GM23248 (cell line): ENCODE measurements around the gene THOC5. TPM values are rescaled to one million over a fixed set of nuclear protein-coding genes. Genes with fewer than 3 reads are reported as not detected.

ENCODE experiments used
- DNase-seq: peaks from one replicate; pipeline ENCODE4 v3.0.0-alpha.2; 2015
- H2AFZ ChIP-seq: fragments of 200-600 bp; sonication (generic); 2 replicates; pipeline ENCODE4 v1.6.1; 2016; ENCODE audit warnings: antibody characterized with exemption
- H3F3A ChIP-seq: fragments of 200-600 bp; sonication (generic); 2 replicates; pipeline ENCODE4 v1.6.1; 2016; ENCODE audit warnings: mild to moderate bottlenecking, antibody characterized with exemption, mixed run types; ENCODE audit not compliant: insufficient read depth
- H3K27ac ChIP-seq: fragments of 200-600 bp; sonication (generic); 2 replicates; pipeline ENCODE4 v1.5.1; 2016; ENCODE audit warnings: mild to moderate bottlenecking
- H3K27me3 ChIP-seq: fragments of 200-600 bp; sonication (generic); replicated peaks from 2 replicates; pipeline ENCODE4 v1.6.1; 2016; ENCODE audit warnings: mild to moderate bottlenecking; ENCODE audit not compliant: insufficient read depth
- H3K36me3 ChIP-seq: fragments of 200-600 bp; sonication (generic); 2 replicates; pipeline ENCODE4 v1.6.1; 2016; ENCODE audit warnings: low read depth, mild to moderate bottlenecking
- H3K4me1 ChIP-seq: fragments of 200-600 bp; sonication (generic); 2 replicates; pipeline ENCODE4 v1.6.1; 2016; ENCODE audit warnings: mild to moderate bottlenecking; ENCODE audit not compliant: insufficient read depth
- H3K4me2 ChIP-seq: fragments of 200-600 bp; sonication (generic); one replicate; pipeline ENCODE4 v1.6.1; 2016; ENCODE audit warnings: mild to moderate bottlenecking; ENCODE audit not compliant: unreplicated experiment
- H3K4me3 ChIP-seq: fragments of 200-600 bp; sonication (generic); 2 replicates; pipeline ENCODE4 v1.5.1; 2016; ENCODE audit warnings: mild to moderate bottlenecking
- H3K79me2 ChIP-seq: fragments of 200-600 bp; sonication (generic); 2 replicates; pipeline ENCODE4 v1.6.1; 2016; ENCODE audit warnings: mild to moderate bottlenecking; ENCODE audit not compliant: insufficient read depth
- H3K9ac ChIP-seq: fragments of 200-600 bp; sonication (generic); 2 replicates; pipeline ENCODE4 v1.6.1; 2016; ENCODE audit warnings: mild to moderate bottlenecking
- H3K9me2 ChIP-seq: fragments of 200-600 bp; sonication (generic); 2 replicates; pipeline ENCODE4 v1.6.1; 2016; ENCODE audit warnings: mixed run types, mild to moderate bottlenecking, moderate library complexity; ENCODE audit not compliant: insufficient read depth
- H3K9me3 ChIP-seq: fragments of 200-600 bp; sonication (generic); one replicate; pipeline ENCODE4 v1.6.1; 2017; ENCODE audit warnings: low read depth
- H4K20me1 ChIP-seq: fragments of 200-600 bp; sonication (generic); 2 replicates; pipeline ENCODE4 v1.6.0; 2016; ENCODE audit not compliant: insufficient read depth
- EZH2 ChIP-seq: fragments of 200-600 bp; sonication (generic); IDR thresholded peaks from 2 replicates; pipeline ENCODE4 v1.6.1; 2018; ENCODE audit warnings: antibody characterized with exemption, mild to moderate bottlenecking; ENCODE audit not compliant: insufficient read depth, poor library complexity, severe bottlenecking
- EZH2phosphoT487 ChIP-seq: fragments of 200-600 bp; sonication (generic); IDR thresholded peaks from 2 replicates; pipeline ENCODE4 v1.6.1; 2018; ENCODE audit warnings: antibody characterized with exemption, moderate library complexity, mild to moderate bottlenecking, low read depth; ENCODE audit not compliant: insufficient read depth
- WGBS, 2 experiments: methylation state at CpG; one replicate each; pipeline ENCODE4 v1.1.6; 2015 to 2017; ENCODE audit warnings: low lambda C conversion rate in 2 of 2, low coverage in 1 of 2; ENCODE audit errors: missing lambda C conversion rate in 2 of 2; 5-methylcytosine and 5-hydroxymethylcytosine counted together
- in situ Hi-C: fragments of 300-500 bp; cut with MboI; formaldehyde crosslinking; loops from 2 replicates; pipeline ENCODE4 v1.15.0; 2020
- polyA plus RNA-seq: library from polyadenylated mRNA; unstranded; fragments of >200 nt; fragmentation: Nextera tagmentation; extraction: Ambion mirVana; gene quantifications from 2 replicates; pipeline ENCODE4 v1.2.1, GENCODE V29; 2016
- total RNA-seq: library from RNA; depleted of rRNA; stranded (reverse); fragments of >200 nt; shearing (Covaris generic); gene quantifications from 2 replicates; pipeline ENCODE4 v1.2.3, GENCODE V29; 2014

The THOC5 gene
- total and polyA plus RNA-seq, 2 experiments from 2014 or later: 46.9 to 61.7 TPM

DNA sequence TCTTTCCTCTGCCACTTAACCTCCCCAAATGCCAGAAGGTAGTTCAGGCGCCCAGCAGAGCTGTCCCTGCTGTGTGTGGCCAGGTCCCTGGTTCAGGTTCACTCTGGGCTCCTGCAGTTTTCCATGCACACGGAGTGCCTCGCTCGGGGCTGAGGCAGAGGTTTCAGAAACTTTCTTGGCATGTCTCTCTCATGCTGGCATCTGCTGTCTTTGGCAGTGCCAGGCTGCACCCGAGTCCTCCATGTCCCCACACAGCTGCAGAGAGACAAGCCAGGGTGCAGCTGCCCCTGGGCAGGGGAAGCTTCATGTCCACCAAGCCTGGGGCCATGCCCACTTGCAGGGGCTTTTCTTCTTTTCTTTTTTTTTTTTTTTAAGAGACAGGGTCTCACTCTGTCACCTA is 80.6 kb downstream of the THOC5 start:
- H3K27ac ChIP-seq: no peak overlapping the region
- no peak overlapping the region for H2AFZ ChIP-seq
- H3K27me3 ChIP-seq: peaks cover 14% of the 10 kb centered on the region; the same call in 1 of the 2 replicates
- no peaks in the 10 kb centered on the region for H3K79me2 ChIP-seq
- H3K36me3 ChIP-seq: no peaks in the 10 kb centered on the region
- no peaks in the 10 kb centered on the region for H4K20me1 ChIP-seq
- no peak for DNase-seq
- H3K4me3 ChIP-seq: no peak overlapping the region
- TF ChIP-seq EZH2 (no peak), EZH2phosphoT487 (no peak)
- H3K4me1 ChIP-seq: no peaks in the 10 kb centered on the region
- WGBS, 2 experiments: 56 to 64% methylated on average over 5 of the region's 5 CpGs
- no peaks in the 10 kb centered on the region for H3K9me3 ChIP-seq
- in situ Hi-C loops: loop anchor here (25.0 kb wide), 1 partner anchor 111 kb away; no protein-coding TSS in a partner anchor
- no peak overlapping the region for H3K9ac ChIP-seq
- H3F3A ChIP-seq: no peaks in the 10 kb centered on the region
- no peaks in the 10 kb centered on the region for H3K9me2 ChIP-seq
- H3K4me2 ChIP-seq: no peak overlapping the region

DNA sequence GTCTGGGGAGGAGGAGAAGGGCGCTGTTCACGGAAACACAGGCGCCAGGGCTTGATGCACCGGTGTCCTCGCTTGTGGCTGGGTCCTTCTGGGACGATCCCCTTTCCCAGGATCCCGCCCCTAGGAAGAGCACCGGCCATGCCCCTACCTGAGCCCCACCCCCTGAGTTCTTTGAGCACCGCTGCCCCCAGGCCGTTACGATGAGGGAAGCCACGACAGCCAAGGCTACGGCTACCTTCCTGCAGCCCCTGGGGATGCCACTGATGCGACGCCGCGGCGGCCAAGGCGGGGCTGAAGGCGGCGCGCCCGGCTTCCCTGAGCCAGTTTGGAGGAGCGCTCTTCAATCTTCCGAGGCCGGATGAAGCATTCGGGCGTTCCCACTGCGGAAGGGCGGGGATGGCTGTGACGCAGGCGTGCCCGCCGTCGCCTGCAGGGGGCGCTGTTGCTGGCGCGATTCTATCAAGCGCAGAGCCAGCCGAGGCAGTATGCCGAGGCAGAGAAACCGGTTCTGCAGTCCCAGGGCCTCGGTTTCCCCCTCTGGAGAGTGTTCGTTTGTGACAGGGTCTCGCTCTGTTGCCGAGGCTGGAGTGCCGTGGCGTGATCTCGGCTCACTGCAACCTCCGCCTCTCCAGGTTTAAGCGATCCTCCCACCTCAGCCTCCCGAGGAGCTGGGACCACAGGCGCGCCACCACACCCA is 83.2 kb downstream of the THOC5 start:
- no peaks in the 10 kb centered on the region for H3K36me3 ChIP-seq
- H2AFZ ChIP-seq: 0 out of 2 replicates have a peak overlapping the region, but pooled peaks have one; percentile 41
- no peak for TF ChIP-seq EZH2
- no peak for TF ChIP-seq EZH2phosphoT487
- H3K27ac ChIP-seq: no peak overlapping the region
- H3K9ac ChIP-seq: no peak overlapping the region
- WGBS, 2 experiments: 24 to 26% methylated on average over 53 to 54 of the region's 54 CpGs
- H3K9me2 ChIP-seq: no peaks in the 10 kb centered on the region
- no peaks in the 10 kb centered on the region for H3K4me1 ChIP-seq
- H3K4me2 ChIP-seq: peak overlapping the region; percentile 30
- peaks cover 9% of the 10 kb centered on the region; the same call in 1 of the 2 replicates for H3K27me3 ChIP-seq
- H3F3A ChIP-seq: no peaks in the 10 kb centered on the region
- in situ Hi-C loops: loop anchor here (25.0 kb wide), 1 partner anchor 108 kb away; no protein-coding TSS in a partner anchor
- peak; percentile 77 for DNase-seq
- no peaks in the 10 kb centered on the region for H3K9me3 ChIP-seq
- H4K20me1 ChIP-seq: no peaks in the 10 kb centered on the region
- no peaks in the 10 kb centered on the region for H3K79me2 ChIP-seq
- peak overlapping the region; percentile 40 for H3K4me3 ChIP-seq

DNA sequence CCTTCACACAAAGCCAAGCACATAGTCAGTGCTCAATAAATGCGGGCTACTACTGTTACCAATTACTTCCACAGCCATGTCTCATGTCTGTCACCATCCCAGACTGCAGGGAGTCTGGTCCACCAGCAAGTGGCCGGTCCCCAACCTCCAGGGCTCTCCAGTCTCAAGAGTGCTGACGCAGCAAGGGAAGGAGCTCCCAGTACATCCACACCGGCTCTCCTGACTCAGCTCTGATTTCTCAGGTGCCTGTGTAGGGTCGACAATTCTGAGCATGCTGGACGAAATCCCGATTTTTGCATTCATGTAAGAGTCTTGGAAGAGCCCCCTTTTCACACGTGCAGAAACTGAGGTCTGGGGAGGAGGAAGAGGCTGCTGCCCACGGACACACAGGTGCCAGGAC is 83.8 kb downstream of the THOC5 start:
- Histone ChIP-seq H3K4me3 (no peak overlapping the region), H3K79me2 (no peaks in the 10 kb centered on the region), H4K20me1 (no peaks in the 10 kb centered on the region), H3K4me1 (no peaks in the 10 kb centered on the region), H3K9me3 (no peaks in the 10 kb centered on the region), H3K9ac (no peak overlapping the region), H2AFZ (no peak overlapping the region), H3K27ac (no peak overlapping the region), H3K36me3 (no peaks in the 10 kb centered on the region), H3K4me2 (no peak overlapping the region), H3F3A (no peaks in the 10 kb centered on the region), H3K27me3 (peaks cover 9% of the 10 kb centered on the region; the same call in 1 of the 2 replicates), H3K9me2 (no peaks in the 10 kb centered on the region)
- in situ Hi-C loops: loop anchor here (25.0 kb wide), 1 partner anchor 107 kb away; no protein-coding TSS in a partner anchor
- WGBS, 2 experiments: 70 to 73% methylated on average over 9 of the region's 9 CpGs
- no peak for DNase-seq
- no peak for TF ChIP-seq EZH2phosphoT487
- TF ChIP-seq EZH2: no peak

DNA sequence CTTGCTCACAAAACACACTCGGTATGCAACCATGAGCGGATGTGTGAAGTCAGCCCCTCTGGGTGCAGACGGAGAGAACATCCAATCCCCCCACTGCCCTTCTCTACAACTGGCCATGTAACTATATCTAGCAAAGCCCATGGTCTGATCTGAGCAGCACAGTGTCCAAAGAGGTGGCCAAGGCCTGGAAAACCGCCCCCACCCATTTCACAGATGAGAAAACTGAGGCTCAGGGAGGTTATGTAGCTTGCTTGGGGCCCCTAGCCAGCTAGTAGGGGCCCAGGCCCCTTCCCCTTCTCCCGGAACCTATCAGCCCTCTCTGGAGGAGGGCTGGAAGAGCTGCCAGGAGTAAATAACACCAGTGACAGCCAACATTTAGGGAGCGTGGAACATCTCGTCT is 89.0 kb downstream of the THOC5 start:
- no peak overlapping the region for H3K27ac ChIP-seq
- in situ Hi-C loops: loop anchor here (25.0 kb wide), 1 partner anchor 102 kb away; no protein-coding TSS in a partner anchor
- H3K4me1 ChIP-seq: no peaks in the 10 kb centered on the region
- H3K36me3 ChIP-seq: no peaks in the 10 kb centered on the region
- H3K9ac ChIP-seq: no peak overlapping the region
- WGBS, 2 experiments: 77 to 82% methylated on average over 7 of the region's 7 CpGs
- H3K4me3 ChIP-seq: no peak overlapping the region
- H3K27me3 ChIP-seq: peaks cover 9% of the 10 kb centered on the region; the same call in 1 of the 2 replicates
- H3K9me3 ChIP-seq: no peaks in the 10 kb centered on the region
- no peaks in the 10 kb centered on the region for H3K9me2 ChIP-seq
- TF ChIP-seq EZH2phosphoT487 (no peak), EZH2 (no peak)
- no peak for DNase-seq
- no peak overlapping the region for H3K4me2 ChIP-seq
- no peaks in the 10 kb centered on the region for H3F3A ChIP-seq
- no peaks in the 10 kb centered on the region for H4K20me1 ChIP-seq
- no peaks in the 10 kb centered on the region for H3K79me2 ChIP-seq
- no peak overlapping the region for H2AFZ ChIP-seq
